ENCODE results near the gene HPCAL1.

DNA sequence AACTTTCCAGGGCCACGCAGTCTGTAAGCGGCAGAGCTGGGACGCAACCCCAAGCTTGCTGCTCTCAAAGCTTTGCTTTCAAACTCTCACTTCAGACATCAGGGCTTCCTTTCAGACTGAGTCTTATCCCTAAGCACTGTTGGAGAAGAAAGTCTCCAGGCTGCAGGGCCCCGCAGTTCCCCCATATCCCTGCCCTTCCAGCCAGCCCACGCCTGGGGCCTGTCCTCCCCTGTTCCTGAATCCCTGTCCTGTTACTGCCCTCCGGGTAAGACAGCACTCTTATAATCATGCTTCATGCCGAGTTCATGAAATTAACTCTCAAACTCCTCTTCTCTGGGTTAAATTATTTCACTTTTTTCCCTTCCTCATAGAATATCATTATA, 37.9 kb downstream of the HPCAL1 start:
- TF ChIP-seq CTCF (conservative IDR thresholded peaks at IDR 0.05; ENCODE audit: low read length), result no peak
- TF ChIP-seq EZH2phosphoT487 (IDR thresholded peaks at IDR 0.05; ENCODE audit: borderline replicate concordance), result no peak

Data from Loucy (cell line).